Measurements from ENCODE around the gene NMNAT2. TPM values are rescaled to one million over a fixed set of nuclear protein-coding genes. Genes with fewer than 3 reads are reported as not detected.
"Not testable (repeated sequence)": the region's sequence is repeated elsewhere in the genome, so short reads cannot be mapped to it uniquely, and the experiment has no call there.

The NMNAT2 gene
- total RNA-seq, 1 donor from 2014 or later, result 1.7 TPM

DNA sequence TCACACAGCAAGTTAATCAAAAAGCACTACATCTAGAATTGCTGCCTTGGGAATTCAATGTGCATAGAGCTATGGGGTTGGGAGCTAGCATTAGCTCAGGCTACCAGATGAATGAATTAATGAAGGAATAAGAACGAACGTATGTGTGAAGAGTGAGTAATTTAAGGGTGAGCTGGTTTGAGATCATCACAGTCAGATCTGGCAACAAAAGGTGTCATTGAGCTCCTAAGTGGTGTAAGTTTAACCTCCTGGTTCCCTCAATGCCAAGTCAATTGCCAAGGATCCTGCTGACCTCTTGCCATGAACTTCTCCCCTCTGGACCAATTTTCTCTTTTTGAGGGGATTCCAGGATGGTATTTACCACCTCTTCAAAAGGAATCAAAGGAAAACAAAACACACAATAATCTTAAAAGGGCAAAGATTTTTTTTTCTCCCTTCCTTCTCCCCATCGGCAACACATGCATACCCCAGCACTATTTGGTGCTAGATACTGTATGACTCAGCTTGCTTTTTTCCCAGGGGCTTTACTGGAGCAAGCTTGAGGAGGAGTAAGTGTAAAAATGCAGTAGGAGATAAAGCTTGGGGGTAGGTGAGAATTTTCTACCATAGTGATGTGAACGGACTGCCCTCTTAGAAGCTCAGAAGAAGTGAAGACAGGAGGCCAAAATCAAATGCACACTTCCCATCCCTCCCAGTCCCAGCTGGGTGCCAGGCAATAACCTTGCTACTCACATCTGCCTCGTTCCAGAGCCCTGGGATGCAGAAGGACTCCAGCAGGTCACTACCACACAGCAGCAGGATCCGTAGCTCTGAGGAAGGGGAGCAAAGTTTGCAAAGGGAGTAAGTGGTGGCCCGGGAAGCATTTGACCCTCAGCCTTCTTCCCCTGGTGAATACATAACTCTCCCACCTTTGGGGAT, 140.1 kb downstream of the NMNAT2 start:
- TF ChIP-seq POLR2A (IDR thresholded peaks at IDR 0.05) (no peak), POLR2AphosphoS5 (IDR thresholded peaks at IDR 0.05; ENCODE audit: insufficient read depth in 1 of 2, low read depth in 1 of 2) (no peak)
- TF ChIP-seq, protein P1, sequence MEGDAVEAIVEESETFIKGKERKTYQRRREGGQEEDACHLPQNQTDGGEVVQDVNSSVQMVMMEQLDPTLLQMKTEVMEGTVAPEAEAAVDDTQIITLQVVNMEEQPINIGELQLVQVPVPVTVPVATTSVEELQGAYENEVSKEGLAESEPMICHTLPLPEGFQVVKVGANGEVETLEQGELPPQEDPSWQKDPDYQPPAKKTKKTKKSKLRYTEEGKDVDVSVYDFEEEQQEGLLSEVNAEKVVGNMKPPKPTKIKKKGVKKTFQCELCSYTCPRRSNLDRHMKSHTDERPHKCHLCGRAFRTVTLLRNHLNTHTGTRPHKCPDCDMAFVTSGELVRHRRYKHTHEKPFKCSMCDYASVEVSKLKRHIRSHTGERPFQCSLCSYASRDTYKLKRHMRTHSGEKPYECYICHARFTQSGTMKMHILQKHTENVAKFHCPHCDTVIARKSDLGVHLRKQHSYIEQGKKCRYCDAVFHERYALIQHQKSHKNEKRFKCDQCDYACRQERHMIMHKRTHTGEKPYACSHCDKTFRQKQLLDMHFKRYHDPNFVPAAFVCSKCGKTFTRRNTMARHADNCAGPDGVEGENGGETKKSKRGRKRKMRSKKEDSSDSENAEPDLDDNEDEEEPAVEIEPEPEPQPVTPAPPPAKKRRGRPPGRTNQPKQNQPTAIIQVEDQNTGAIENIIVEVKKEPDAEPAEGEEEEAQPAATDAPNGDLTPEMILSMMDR (IDR thresholded peaks at IDR 0.05), result no peak
- Histone ChIP-seq H3K4me1 (peaks cover 54% of the 10 kb centered on the region), H3K27me3 (no peaks in the 10 kb centered on the region), H3K9me3 (no peaks in the 10 kb centered on the region), H3K36me3 (no peaks in the 10 kb centered on the region), H3K4me3 (no peak overlapping the region), H3K27ac (peak overlapping the region; percentile 77)
- peak in 1 of 2 donors; percentile 70 for DNase-seq (ENCODE audit: extremely low spot score in 2 of 2)
- intact Hi-C loops (cut with DNase I), result no loop called here

DNA sequence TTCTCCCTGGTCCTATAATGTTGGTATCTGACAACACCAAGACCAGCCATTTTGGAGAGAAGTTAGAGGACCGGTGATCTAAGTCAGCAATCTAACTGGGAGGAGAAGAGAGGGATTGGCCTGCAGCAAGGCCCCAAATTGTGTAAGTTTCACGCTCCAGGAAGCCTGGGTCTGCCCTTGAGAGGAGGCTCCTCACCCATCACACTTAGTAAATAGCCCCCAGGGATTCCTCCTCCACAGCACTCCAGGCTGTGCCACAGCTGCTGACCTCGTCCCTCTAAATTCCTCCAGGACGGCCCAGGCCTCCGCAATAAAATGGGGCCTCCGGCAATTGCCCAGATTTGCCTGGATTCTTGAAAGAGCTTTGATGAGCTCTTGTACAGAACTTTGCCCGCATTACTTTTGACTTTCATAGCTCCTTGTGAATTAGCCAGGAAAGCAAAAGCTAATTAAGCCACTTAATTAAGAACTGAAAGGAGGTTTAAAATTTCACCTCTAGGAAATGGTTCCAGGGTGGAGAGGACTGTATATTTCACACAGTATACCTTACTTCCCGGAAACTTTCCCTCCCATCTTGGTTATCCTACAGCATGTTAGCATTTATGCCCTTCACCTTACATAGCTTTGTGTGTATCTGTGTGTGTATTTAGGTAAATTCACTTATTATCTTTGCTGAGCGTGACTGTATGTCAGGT, 141.6 kb downstream of the NMNAT2 start:
- H3K4me3 ChIP-seq, result no peak overlapping the region
- intact Hi-C loops (cut with DNase I), result no loop called here
- peaks cover 38% of the 10 kb centered on the region for H3K4me1 ChIP-seq
- no peaks in the 10 kb centered on the region for H3K36me3 ChIP-seq
- no peaks in the 10 kb centered on the region for H3K27me3 ChIP-seq
- H3K27ac ChIP-seq, result peak overlapping the region; percentile 16
- peak in 1 of 2 donors; percentile 84 for DNase-seq (ENCODE audit: extremely low spot score in 2 of 2)
- TF ChIP-seq POLR2AphosphoS5 (IDR thresholded peaks at IDR 0.05; ENCODE audit: insufficient read depth in 1 of 2, low read depth in 1 of 2) (peak in 1 of 2 donors; percentile 23), POLR2A (IDR thresholded peaks at IDR 0.05) (no peak)
- TF ChIP-seq, protein P1 (IDR thresholded peaks at IDR 0.05), result no peak
- H3K9me3 ChIP-seq, result no peaks in the 10 kb centered on the region

DNA sequence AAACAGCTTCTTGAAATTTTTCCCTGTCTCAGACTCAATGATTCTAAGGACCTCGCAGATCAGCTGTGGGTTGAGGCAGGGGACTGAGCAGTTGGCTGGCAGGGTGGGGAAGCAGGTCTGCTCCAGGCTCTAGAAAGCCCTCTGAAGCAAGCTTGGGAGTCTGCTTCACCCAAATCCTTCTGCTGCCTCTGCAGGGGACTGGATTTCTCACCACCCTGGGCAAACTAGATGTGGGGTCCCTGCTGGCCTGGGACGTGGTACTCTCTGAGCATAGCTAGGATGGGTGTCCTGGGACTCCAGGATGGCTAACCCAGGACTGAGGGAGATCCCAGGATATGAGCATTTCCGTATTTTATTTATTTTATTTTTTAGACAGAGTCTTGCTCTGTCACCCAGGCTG, 142.9 kb downstream of the NMNAT2 start:
- Histone ChIP-seq H3K9me3 (no peaks in the 10 kb centered on the region), H3K36me3 (no peaks in the 10 kb centered on the region), H3K4me1 (peaks cover 40% of the 10 kb centered on the region), H3K27ac (no peak overlapping the region), H3K27me3 (no peaks in the 10 kb centered on the region), H3K4me3 (no peak overlapping the region)
- intact Hi-C loops (cut with DNase I), result no loop called here
- TF ChIP-seq, protein P1 (IDR thresholded peaks at IDR 0.05), result no peak
- TF ChIP-seq POLR2AphosphoS5 (IDR thresholded peaks at IDR 0.05; ENCODE audit: insufficient read depth in 1 of 2, low read depth in 1 of 2) (no peak), POLR2A (IDR thresholded peaks at IDR 0.05) (no peak)
- DNase-seq (ENCODE audit: extremely low spot score in 2 of 2), result peak in 1 of 2 donors; percentile 54

DNA sequence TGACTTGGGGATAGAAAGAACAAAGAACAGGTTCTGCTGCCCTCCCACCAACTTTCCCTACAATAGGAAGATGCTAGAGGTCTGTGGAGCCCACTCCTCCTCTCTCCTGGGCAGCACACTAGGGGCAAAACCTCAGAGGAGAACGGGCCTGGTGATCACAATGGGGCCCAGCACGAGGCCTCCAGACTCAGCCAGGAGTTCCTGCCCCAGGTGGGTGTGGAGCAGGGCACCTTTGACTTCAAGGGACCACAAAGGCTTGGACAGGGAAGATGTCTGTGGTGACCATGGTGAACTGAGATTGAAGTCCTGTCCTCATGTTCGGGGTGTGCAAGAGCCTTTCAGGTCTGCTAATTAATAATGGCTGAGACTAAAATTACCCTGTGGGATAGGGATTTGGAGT, 143.3 kb downstream of the NMNAT2 start:
- peak in 1 of 2 donors; percentile 49 for DNase-seq (ENCODE audit: extremely low spot score in 2 of 2)

DNA sequence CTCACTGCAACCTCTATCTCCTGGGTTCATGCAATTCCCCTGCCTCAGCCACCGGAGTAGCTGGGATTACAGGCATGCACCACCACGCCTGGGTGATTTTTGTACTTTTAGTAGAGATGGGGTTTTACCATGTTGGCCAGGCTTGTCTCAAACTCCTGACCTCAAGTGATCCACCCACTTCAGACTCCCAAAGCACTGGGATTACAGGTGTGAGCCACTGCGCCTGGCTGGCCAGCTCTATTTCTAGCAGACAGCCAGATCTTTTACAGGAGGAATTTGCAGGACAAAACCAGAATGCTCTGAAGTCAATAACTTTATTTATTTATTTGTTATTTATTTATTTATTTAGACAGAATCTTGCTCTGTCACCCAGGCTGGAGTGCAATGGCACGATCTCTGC, 144.2 kb downstream of the NMNAT2 start:
- DNase-seq (ENCODE audit: extremely low spot score in 2 of 2), result peak in 1 of 2 donors; percentile 52

More for the DNA sequence above, 143.3 kb downstream of the NMNAT2 start:
- no peak overlapping the region for H3K4me3 ChIP-seq
- H3K9me3 ChIP-seq, result no peaks in the 10 kb centered on the region
- H3K27ac ChIP-seq, result no peak overlapping the region
- no peaks in the 10 kb centered on the region for H3K27me3 ChIP-seq
- intact Hi-C loops (cut with DNase I), result no loop called here
- no peaks in the 10 kb centered on the region for H3K36me3 ChIP-seq
- peaks cover 42% of the 10 kb centered on the region for H3K4me1 ChIP-seq
- TF ChIP-seq POLR2AphosphoS5 (IDR thresholded peaks at IDR 0.05; ENCODE audit: insufficient read depth in 1 of 2, low read depth in 1 of 2) (no peak), POLR2A (IDR thresholded peaks at IDR 0.05) (no peak)
- TF ChIP-seq, protein P1 (IDR thresholded peaks at IDR 0.05), result no peak

More for the DNA sequence above, 144.2 kb downstream of the NMNAT2 start:
- H3K36me3 ChIP-seq; H3K4me3 ChIP-seq; H3K27me3 ChIP-seq; H3K9me3 ChIP-seq; H3K27ac ChIP-seq; intact Hi-C loops (cut with DNase I): not testable (repeated sequence)
- peaks cover 34% of the 10 kb centered on the region for H3K4me1 ChIP-seq
